HL-60/S4 treated with retinoic acid at 250 ng/mL for 4 days and 3 days (cell line): ENCODE results near the gene FKBP8.

ENCODE experiments used
- in situ Hi-C: fragments of 300-500 bp; cut with MboI; formaldehyde crosslinking; loops from 2 replicates; pipeline ENCODE4 v1.7.0; 2022; ENCODE audit warnings: low sequenced_read_pairs

The FKBP8 gene

DNA sequence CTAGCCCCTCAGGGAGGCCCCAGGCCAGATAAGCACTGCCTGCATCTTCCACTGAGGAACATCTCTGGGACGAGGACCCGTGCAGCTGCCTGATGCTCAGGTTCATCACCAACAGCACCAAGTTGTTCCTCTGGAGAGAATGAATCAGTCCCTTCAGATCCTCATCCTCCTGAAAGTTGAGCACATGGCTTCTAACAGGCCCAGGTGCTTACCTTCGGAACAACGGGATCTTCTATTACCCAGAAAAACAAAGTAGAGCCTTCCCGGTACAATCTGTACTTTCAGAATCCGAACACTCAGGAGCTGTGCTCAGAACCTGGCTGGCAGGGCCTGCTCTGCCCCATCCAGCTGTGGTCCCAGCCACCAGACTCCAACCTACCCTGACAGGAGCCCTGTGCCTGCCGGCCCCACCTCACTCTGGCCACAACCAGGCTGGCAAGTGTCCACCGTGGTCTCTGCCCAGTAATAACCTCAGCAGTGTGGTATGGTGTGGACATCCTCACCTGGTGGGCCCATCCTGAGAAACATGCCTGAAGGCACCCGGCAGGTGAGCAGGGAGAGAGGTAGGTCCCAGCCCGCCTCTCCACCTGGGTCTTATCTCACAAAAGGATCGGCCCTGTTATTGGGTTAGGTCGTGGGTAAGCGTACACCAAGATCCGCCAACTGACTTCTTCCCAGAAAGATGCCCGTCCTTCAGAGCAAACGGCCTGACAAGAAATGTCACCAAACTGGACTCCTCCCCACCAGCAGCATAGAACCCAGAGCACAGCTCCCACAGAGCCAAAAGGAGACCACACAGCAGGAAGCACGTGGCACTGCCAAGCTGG lies 55.6 kb downstream of the FKBP8 start:
- in situ Hi-C loops: no loop called here

DNA sequence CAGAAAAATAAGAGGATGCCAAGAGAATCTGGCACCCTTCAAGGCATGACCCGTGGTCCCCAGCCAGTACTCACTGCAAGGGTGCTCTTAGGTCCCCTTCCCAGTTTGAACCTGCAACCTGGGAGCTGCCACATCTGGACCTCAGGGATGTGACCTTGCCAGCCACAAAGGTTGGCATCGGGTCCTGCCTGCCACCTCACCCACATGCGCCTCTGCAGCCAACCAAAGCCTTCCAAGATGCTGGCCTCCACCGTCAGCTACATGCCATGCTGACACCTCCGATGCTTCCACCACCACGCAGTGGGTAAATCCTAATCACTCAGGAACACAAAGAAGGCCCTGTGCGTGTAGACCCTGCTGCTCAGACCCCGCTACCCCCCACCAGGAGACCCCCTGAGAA lies 56.6 kb downstream of the FKBP8 start:
- in situ Hi-C loops: no loop called here

DNA sequence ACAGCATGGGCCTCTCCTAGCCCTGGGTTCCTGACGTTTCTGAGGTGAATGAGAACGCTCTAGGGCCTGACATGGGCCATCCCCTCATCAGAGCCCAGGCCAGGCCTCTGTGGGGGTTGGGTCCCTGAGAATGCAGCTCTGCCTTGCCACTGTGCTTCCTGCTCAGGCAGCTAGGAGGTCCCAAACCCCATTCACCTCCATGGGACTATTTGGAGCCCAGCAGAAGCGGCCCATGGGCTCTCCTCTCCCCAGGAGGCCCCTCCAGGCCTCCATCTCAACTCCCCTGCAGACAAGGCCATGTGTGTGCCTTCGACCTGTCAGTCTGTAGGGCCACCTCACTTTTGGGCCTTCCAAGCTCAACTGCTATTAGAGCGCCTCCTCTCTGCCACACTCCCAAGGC lies 58.4 kb downstream of the FKBP8 start:
- in situ Hi-C loops: no loop called here

DNA sequence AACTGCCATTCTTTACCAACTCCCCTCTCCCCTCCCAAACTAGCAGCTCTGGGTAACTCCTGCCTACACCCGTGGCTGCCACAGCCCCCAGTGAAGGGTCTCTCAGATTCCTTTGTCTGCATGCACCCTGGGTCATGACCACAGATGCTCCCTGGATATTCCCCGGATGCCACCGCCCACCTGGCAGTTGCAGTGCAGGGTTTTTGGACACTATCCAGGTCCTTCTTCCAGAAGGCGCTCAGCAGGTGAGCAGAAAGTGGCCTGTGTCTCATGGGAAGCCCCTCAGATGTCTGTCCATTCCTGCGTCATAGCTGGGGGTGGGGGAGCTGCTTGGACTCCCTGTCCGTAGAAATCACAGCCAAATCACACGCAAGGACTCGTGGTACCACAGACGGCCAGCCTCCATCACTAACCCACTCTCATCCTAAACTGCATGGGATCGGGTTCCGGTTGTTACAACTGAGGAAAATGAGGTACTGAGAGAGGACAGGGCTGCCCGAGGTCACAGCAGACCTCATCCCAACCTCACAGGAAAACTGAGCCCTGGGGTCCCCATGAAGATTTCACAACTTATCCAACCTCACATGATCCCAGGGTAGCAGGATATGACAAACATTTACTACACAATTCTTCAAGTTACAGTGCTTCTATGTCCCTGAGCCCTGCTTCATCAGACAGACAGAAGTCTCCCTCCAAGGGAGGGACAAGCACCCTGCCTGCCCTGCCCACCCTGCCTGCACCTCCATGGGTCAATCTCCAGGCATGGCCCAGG lies 60.1 kb downstream of the FKBP8 start:
- in situ Hi-C loops: no loop called here
